CD4-positive, alpha-beta memory T cell (primary cell): ENCODE results near the gene LSM4. TPM values are rescaled to one million over a fixed set of nuclear protein-coding genes. Genes with fewer than 3 reads are reported as not detected.

Source experiments
- CTCF ChIA-PET: fragments of 350-600 bp; sonication (Branson Sonifier 250); formaldehyde crosslinking; loops from one replicate; lab custom pipeline; 2021; ENCODE audit warnings: inconsistent platforms; ENCODE audit not compliant: partially characterized antibody; lab: Charles Lee
- POLR2A ChIA-PET: fragments of 350-600 bp; sonication (Branson Sonifier 250); formaldehyde crosslinking; loops from one replicate; lab custom pipeline; 2021; ENCODE audit not compliant: partially characterized antibody; lab: Charles Lee
- DNase-seq, 5 donors: peaks; one replicate each; pipeline versions ENCODE4 v3.0.0 to v3.0.0-alpha.2; 2020 to 2022; ENCODE audit warnings: mixed read lengths in 1 of 5
- H3K27ac ChIP-seq: one replicate; pipeline ENCODE4 v1.7.0; 2013; ENCODE audit warnings: low read depth, low read length
- H3K27me3 ChIP-seq: 2 replicates; pipeline ENCODE4 v1.7.0; 2013; ENCODE audit warnings: mild to moderate bottlenecking, low read length, moderate library complexity; ENCODE audit not compliant: insufficient read depth
- H3K36me3 ChIP-seq: 2 replicates; pipeline ENCODE4 v1.7.0; 2013; ENCODE audit warnings: mild to moderate bottlenecking, low read length, moderate library complexity; ENCODE audit not compliant: insufficient read depth
- H3K4me1 ChIP-seq: 2 replicates; pipeline ENCODE4 v1.7.0; 2013; ENCODE audit warnings: mild to moderate bottlenecking, low read length, moderate library complexity; ENCODE audit not compliant: insufficient read depth
- H3K4me3 ChIP-seq, 2 donors: one replicate each; pipeline ENCODE4 v1.7.0; 2013; ENCODE audit warnings: low read length in 2 of 2, mild to moderate bottlenecking in 1 of 2
- H3K9me3 ChIP-seq, 2 donors: one replicate each; pipeline ENCODE4 v1.7.0; 2013; ENCODE audit warnings: low read length in 2 of 2, control low read depth in 1 of 2; ENCODE audit not compliant: control insufficient read depth in 1 of 2
- H3K27ac Mint-ChIP-seq, 7 donors: one replicate each; pipeline ENCODE4 v1.8.0; 2020 to 2021; ENCODE audit warnings: mixed read lengths in 7 of 7, mild to moderate bottlenecking in 6 of 7, inconsistent platforms in 3 of 7, moderate library complexity in 3 of 7
- H3K27me3 Mint-ChIP-seq, 2 donors: one replicate each; pipeline ENCODE4 v1.8.0; 2020 to 2021; ENCODE audit warnings: mixed read lengths in 2 of 2
- H3K36me3 Mint-ChIP-seq, 2 donors: one replicate each; pipeline ENCODE4 v1.8.0; 2020 to 2021; ENCODE audit warnings: mixed read lengths in 2 of 2, inconsistent platforms in 1 of 2, mild to moderate bottlenecking in 1 of 2
- H3K4me1 Mint-ChIP-seq, 4 donors: one replicate each; pipeline ENCODE4 v1.8.0; 2020 to 2021; ENCODE audit warnings: mixed read lengths in 4 of 4, mild to moderate bottlenecking in 1 of 4
- H3K4me3 Mint-ChIP-seq, 8 donors: one replicate each; pipeline ENCODE4 v1.8.0; 2020 to 2021; ENCODE audit warnings: mixed read lengths in 8 of 8, mild to moderate bottlenecking in 7 of 8, moderate library complexity in 6 of 8, inconsistent platforms in 3 of 8
- H3K9me3 Mint-ChIP-seq, 8 donors: one replicate each; pipeline ENCODE4 v1.8.0; 2020 to 2021; ENCODE audit warnings: mixed read lengths in 8 of 8, mild to moderate bottlenecking in 5 of 8, inconsistent platforms in 3 of 8, moderate library complexity in 1 of 8
- intact Hi-C: fragments of 100-400 bp; cut with micrococcal nuclease; formaldehyde crosslinking; loops from one replicate; pipeline ENCODE4 v1.15.1; 2023
- polyA plus RNA-seq, 2 donors: library from polyadenylated mRNA; unstranded; fragments of 300-500 nt; fragmentation: Illumina TruSeq; gene quantifications; one replicate each; pipeline ENCODE4 v1.2.3, GENCODE V29; 2021
- total RNA-seq, 2 experiments: library from RNA; stranded (reverse); gene quantifications; one replicate each; pipeline ENCODE4 v1.2.3, GENCODE V29; 2021

The LSM4 gene
- total and polyA plus RNA-seq, 4 experiments from 2014 or later: 64.2 to 164 (median 93.0) TPM

DNA sequence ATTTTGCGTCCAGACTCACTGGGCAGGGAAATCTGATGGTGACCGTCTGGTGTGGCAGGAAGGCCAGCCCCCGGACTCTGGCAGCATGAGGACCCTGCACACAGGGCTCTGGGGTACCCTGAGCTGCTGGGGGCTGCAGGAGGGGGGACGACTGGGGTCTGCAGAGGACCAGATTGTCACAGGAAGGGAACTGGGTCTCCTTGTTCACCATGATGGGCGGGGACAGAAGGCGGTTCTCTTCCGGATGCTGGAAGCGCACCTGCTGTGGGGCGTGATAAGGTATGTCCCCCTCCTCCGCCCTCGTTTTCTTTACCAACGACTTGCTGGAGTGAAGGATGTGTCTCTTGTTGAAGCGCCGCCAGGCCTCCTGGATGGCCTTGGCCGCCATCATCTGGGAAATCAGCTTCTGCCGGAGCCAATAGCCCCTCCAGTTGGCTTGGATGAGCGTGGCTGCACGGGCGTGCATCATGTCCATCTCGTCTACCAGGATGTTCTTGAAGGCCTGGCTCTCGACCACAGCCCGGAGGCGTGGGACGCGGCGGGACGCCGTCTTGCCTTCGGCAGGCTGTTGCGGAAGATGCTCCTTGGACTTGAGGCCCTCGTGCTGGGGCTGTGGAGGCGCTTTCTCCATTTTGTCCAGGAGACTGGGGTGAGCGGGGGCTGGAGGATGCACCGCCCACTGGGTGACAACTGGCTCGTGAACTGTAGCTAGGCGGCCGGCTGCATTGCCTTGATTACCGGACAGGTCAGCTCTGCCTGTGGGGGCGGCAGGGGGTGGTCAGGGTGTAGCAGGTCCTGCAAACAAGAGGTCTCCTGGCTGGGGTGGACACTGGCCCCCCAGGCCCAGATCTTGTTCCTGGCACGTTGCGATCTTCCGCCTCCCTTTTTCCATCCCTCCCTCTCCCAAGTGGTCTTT, 55.8 kb downstream of the LSM4 start:
- Histone ChIP-seq H3K9me3 (no peaks in the 10 kb centered on the region), H3K4me1 (peaks cover 13% of the 10 kb centered on the region), H3K4me3 (no peak overlapping the region), H3K27me3 (no peaks in the 10 kb centered on the region), H3K27ac (no peak overlapping the region), H3K36me3 (peaks cover 18% of the 10 kb centered on the region)
- intact Hi-C loops: no loop called here
- Mint-ChIP-seq H3K36me3 (peaks cover 18 to 25% of the 10 kb centered on the region in 2 donors), H3K27ac (peak overlapping the region in 1 of 7 donors; percentile 29), H3K9me3 (peaks cover 0 to 24% (median 0%) of the 10 kb centered on the region in 8 donors), H3K4me1 (peaks cover 6 to 21% (median 13%) of the 10 kb centered on the region in 4 donors), H3K27me3 (no peaks in the 10 kb centered on the region), H3K4me3 (no peak overlapping the region)
- ChIA-PET POLR2A (interaction anchor here (1.0 kb wide), 1 partner anchor 11 kb away, joined by 3 read pairs; no protein-coding TSS in a partner anchor), CTCF (no interaction called here)
- peak in 2 of 5 donors; percentile 7 to 29 for DNase-seq

DNA sequence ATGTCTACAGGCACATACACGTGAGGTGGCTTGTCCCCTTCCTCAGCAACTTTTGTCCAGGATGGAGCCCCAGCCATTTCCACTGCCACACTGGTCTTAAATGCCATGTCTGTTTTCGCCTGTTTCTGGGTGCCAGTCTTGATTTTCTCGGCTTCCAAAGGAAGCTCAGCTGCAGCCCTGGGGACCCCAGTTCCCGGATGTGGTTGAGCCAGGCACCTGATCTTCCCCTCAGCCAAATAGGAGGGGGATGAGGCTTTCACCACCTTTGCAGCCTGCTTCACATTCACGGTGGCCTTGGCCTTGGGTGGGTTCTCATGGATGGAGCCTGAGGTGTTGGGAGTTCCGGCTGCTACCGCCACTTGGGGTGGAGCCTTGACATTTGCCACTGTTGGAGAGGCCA, 57.3 kb downstream of the LSM4 start:
- Mint-ChIP-seq H3K27ac (peak overlapping the region in 2 of 7 donors; percentile 55 to 70), H3K9me3 (peaks cover 0 to 23% (median 0%) of the 10 kb centered on the region in 8 donors), H3K36me3 (peaks cover 18 to 23% of the 10 kb centered on the region in 2 donors), H3K4me1 (peaks cover 4 to 18% (median 12%) of the 10 kb centered on the region in 4 donors), H3K4me3 (peak overlapping the region in 1 of 8 donors; percentile 1), H3K27me3 (no peaks in the 10 kb centered on the region)
- peak in 1 of 5 donors; percentile 18 for DNase-seq
- Histone ChIP-seq H3K27me3 (no peaks in the 10 kb centered on the region), H3K4me1 (peaks cover 13% of the 10 kb centered on the region), H3K9me3 (no peaks in the 10 kb centered on the region), H3K36me3 (peaks cover 18% of the 10 kb centered on the region), H3K27ac (no peak overlapping the region), H3K4me3 (no peak overlapping the region)
- CTCF ChIA-PET: no interaction called here
- intact Hi-C loops: no loop called here
- POLR2A ChIA-PET: no interaction called here

GRCh38 chr19:18264971-18265540, 57.8 kb downstream of the LSM4 start:
- Histone ChIP-seq H3K4me1 (peaks cover 13% of the 10 kb centered on the region), H3K4me3 (no peak overlapping the region), H3K36me3 (peaks cover 18% of the 10 kb centered on the region), H3K9me3 (no peaks in the 10 kb centered on the region), H3K27ac (no peak overlapping the region), H3K27me3 (no peaks in the 10 kb centered on the region)
- H3K27me3 Mint-ChIP-seq: no peaks in the 10 kb centered on the region
- ChIA-PET POLR2A (no interaction called here), CTCF (no interaction called here)
- H3K4me3 Mint-ChIP-seq: no peak overlapping the region
- H3K9me3 Mint-ChIP-seq: peaks cover 0 to 23% (median 0%) of the 10 kb centered on the region in 8 donors
- peaks cover 18 to 23% of the 10 kb centered on the region in 2 donors for H3K36me3 Mint-ChIP-seq
- peak in 1 of 5 donors; percentile 30 for DNase-seq
- peaks cover 4 to 18% (median 12%) of the 10 kb centered on the region in 4 donors for H3K4me1 Mint-ChIP-seq
- peak overlapping the region in 2 of 7 donors; percentile 55 to 70 for H3K27ac Mint-ChIP-seq
- intact Hi-C loops: no loop called here

GRCh38 chr19:18264137-18264854, 58.6 kb downstream of the LSM4 start:
- Histone ChIP-seq H3K27me3 (no peaks in the 10 kb centered on the region), H3K4me3 (no peak overlapping the region), H3K4me1 (peaks cover 13% of the 10 kb centered on the region), H3K36me3 (peaks cover 18% of the 10 kb centered on the region), H3K27ac (no peak overlapping the region), H3K9me3 (no peaks in the 10 kb centered on the region)
- ChIA-PET CTCF (no interaction called here), POLR2A (no interaction called here)
- DNase-seq: peak in 2 of 5 donors; percentile 7 to 33
- no peaks in the 10 kb centered on the region for H3K27me3 Mint-ChIP-seq
- peaks cover 4 to 18% (median 11%) of the 10 kb centered on the region in 4 donors for H3K4me1 Mint-ChIP-seq
- H3K36me3 Mint-ChIP-seq: peaks cover 18 to 23% of the 10 kb centered on the region in 2 donors
- no peak overlapping the region for H3K27ac Mint-ChIP-seq
- H3K9me3 Mint-ChIP-seq: peaks cover 0 to 23% (median 0%) of the 10 kb centered on the region in 8 donors
- intact Hi-C loops: no loop called here
- no peak overlapping the region for H3K4me3 Mint-ChIP-seq

DNA sequence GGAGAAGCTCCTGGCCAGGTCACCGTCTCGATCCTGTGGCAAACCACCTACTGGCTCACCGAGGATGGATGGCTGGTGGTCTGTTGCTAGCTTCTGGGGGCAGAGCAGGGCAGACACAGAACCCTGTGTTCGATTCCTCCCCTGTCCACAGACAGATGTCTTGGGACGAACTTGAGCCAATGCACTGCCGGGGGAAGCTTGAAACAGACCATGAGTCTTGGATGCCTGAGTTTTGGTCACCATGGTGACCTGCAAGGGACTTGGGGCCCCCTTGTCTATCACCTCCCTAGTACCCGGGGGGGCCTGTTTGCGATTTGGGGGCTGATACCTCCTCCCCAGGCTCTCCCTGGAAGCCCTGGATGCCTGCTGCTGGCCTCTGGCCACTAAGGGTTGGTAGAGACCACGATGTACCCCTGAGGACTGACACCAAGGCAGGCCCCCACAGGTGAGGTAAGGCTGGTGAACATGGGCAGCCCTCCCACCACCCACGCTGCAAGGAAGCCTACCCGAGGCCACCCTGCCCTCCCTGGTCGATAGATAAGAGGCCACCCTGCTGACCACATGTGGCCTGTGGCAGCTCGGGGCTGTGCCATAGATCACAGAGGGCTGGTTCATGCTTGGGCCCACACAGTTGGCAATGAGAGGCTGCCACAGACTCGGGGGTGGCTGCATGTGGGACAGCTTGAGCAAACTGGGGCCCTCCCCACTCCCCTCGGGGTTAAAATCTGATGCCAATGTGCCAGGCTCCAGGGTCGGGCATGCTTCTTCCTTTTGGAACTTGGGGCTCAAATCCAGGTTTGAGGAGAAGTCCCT, 59.3 kb downstream of the LSM4 start:
- intact Hi-C loops: no loop called here
- Histone ChIP-seq H3K27ac (no peak overlapping the region), H3K4me1 (peaks cover 13% of the 10 kb centered on the region), H3K27me3 (no peaks in the 10 kb centered on the region), H3K4me3 (no peak overlapping the region), H3K9me3 (no peaks in the 10 kb centered on the region), H3K36me3 (peaks cover 18% of the 10 kb centered on the region)
- Mint-ChIP-seq H3K27me3 (no peaks in the 10 kb centered on the region), H3K27ac (peak overlapping the region in 1 of 7 donors; percentile 54), H3K4me1 (peaks cover 4 to 18% (median 11%) of the 10 kb centered on the region in 4 donors), H3K36me3 (peaks cover 18 to 19% of the 10 kb centered on the region in 2 donors), H3K9me3 (peaks cover 0 to 21% (median 0%) of the 10 kb centered on the region in 8 donors), H3K4me3 (no peak overlapping the region)
- CTCF ChIA-PET: interaction anchor here (1.1 to 1.4 kb wide), 3 partner anchors 10 to 65 kb away, joined by 3 to 5 read pairs (median 3); partner anchors contain the start of gene IQCN
- POLR2A ChIA-PET: interaction anchor here (1.2 kb wide), 1 partner anchor 16 kb away, joined by 7 read pairs; no protein-coding TSS in a partner anchor
- peak in 1 of 5 donors; percentile 27 for DNase-seq

- H3K36me3 Mint-ChIP-seq: peaks cover 13 to 14% of the 10 kb centered on the region in 2 donors
- Histone ChIP-seq H3K9me3 (no peaks in the 10 kb centered on the region), H3K27me3 (no peaks in the 10 kb centered on the region), H3K27ac (no peak overlapping the region), H3K36me3 (peaks cover 18% of the 10 kb centered on the region), H3K4me3 (no peak overlapping the region), H3K4me1 (peaks cover 13% of the 10 kb centered on the region)
- DNase-seq: no peak
- ChIA-PET CTCF (interaction anchor here (1.1 to 1.4 kb wide), 3 partner anchors 11 to 66 kb away, joined by 3 to 5 read pairs (median 3); partner anchors contain the start of gene IQCN), POLR2A (interaction anchor here (1.2 kb wide), 1 partner anchor 16 kb away, joined by 7 read pairs; no protein-coding TSS in a partner anchor)
- H3K4me3 Mint-ChIP-seq: no peak overlapping the region
- intact Hi-C loops: no loop called here
- H3K9me3 Mint-ChIP-seq: peaks cover 0 to 16% (median 0%) of the 10 kb centered on the region in 8 donors
- H3K27ac Mint-ChIP-seq: peak overlapping the region in 2 of 7 donors; percentile 23 to 54
- H3K27me3 Mint-ChIP-seq: no peaks in the 10 kb centered on the region
- peaks cover 2 to 15% (median 8%) of the 10 kb centered on the region in 4 donors for H3K4me1 Mint-ChIP-seq
Measured at GRCh38 chr19:18262917-18263316, 60.0 kb downstream of the LSM4 start.
